ENCODE measurements around the gene KLHL21. TPM values are rescaled to one million over a fixed set of nuclear protein-coding genes. Genes with fewer than 3 reads are reported as not detected.
A peak's percentile ranks its signal among the peaks of the same experiment; 100 is the strongest.
"Not testable (repeated sequence)": the region's sequence is repeated elsewhere in the genome, so short reads cannot be mapped to it uniquely, and the experiment has no call there.

The KLHL21 gene
- polyA plus RNA-seq, 1 donor from 2014 or later, result 12.1 TPM

GRCh38 chr1:6572653-6573383 is 29.9 kb downstream of the KLHL21 start:
- no peaks in the 10 kb centered on the region for H3K9me3 Mint-ChIP-seq
- peak overlapping the region in 1 of 4 donors; percentile 60 for H3K4me3 Mint-ChIP-seq
- H3K4me1 Mint-ChIP-seq, result peaks cover 0 to 2% (median 0%) of the 10 kb centered on the region in 3 donors
- no peaks in the 10 kb centered on the region for H3K36me3 Mint-ChIP-seq
- H3K27ac Mint-ChIP-seq, result peak overlapping the region in 1 of 3 donors; percentile 64
- H3K27me3 Mint-ChIP-seq, result peaks cover 5% of the 10 kb centered on the region

GRCh38 chr1:6570987-6571386 is 31.7 kb downstream of the KLHL21 start:
- Mint-ChIP-seq H3K4me1 (peaks cover 0 to 2% (median 0%) of the 10 kb centered on the region in 3 donors), H3K4me3 (no peak overlapping the region), H3K36me3 (no peaks in the 10 kb centered on the region), H3K27ac (no peak overlapping the region), H3K27me3 (peaks cover 5% of the 10 kb centered on the region), H3K9me3 (no peaks in the 10 kb centered on the region)

- no peaks in the 10 kb centered on the region for H3K36me3 Mint-ChIP-seq
- peaks cover 0 to 2% (median 0%) of the 10 kb centered on the region in 3 donors for H3K4me1 Mint-ChIP-seq
- H3K27me3 Mint-ChIP-seq, result peaks cover 5% of the 10 kb centered on the region
- H3K4me3 Mint-ChIP-seq, result peak overlapping the region in 1 of 4 donors; percentile 29
- H3K9me3 Mint-ChIP-seq, result no peaks in the 10 kb centered on the region
- no peak overlapping the region for H3K27ac Mint-ChIP-seq
These were observed 32.6 kb downstream of the KLHL21 start for GRCh38 chr1:6570100-6570499.

GRCh38 chr1:6569033-6569432 is 33.6 kb downstream of the KLHL21 start:
- H3K36me3 Mint-ChIP-seq, result no peaks in the 10 kb centered on the region
- peaks cover 5% of the 10 kb centered on the region for H3K27me3 Mint-ChIP-seq
- H3K4me3 Mint-ChIP-seq, result no peak overlapping the region
- no peaks in the 10 kb centered on the region for H3K9me3 Mint-ChIP-seq
- no peak overlapping the region for H3K27ac Mint-ChIP-seq
- peaks cover 0 to 2% (median 0%) of the 10 kb centered on the region in 3 donors for H3K4me1 Mint-ChIP-seq

GRCh38 chr1:6560267-6560666 is 42.4 kb downstream of the KLHL21 start:
- Mint-ChIP-seq H3K27ac (peak overlapping the region in 1 of 3 donors; percentile 59), H3K9me3 (no peaks in the 10 kb centered on the region), H3K36me3 (no peaks in the 10 kb centered on the region), H3K4me1 (peaks cover 0 to 4% (median 1%) of the 10 kb centered on the region in 3 donors), H3K4me3 (no peak overlapping the region), H3K27me3 (no peaks in the 10 kb centered on the region)

GRCh38 chr1:6559161-6559560 is 43.5 kb downstream of the KLHL21 start:
- H3K4me1 Mint-ChIP-seq, H3K27me3 Mint-ChIP-seq, H3K27ac Mint-ChIP-seq, H3K9me3 Mint-ChIP-seq, H3K4me3 Mint-ChIP-seq, H3K36me3 Mint-ChIP-seq: not testable (repeated sequence)

- Mint-ChIP-seq H3K4me1 (peaks cover 6 to 10% (median 9%) of the 10 kb centered on the region in 3 donors), H3K27ac (peak overlapping the region in 1 of 3 donors; percentile 39), H3K4me3 (peak overlapping the region in 1 of 4 donors; percentile 36)
These were observed 45.1 kb downstream of the KLHL21 start for GRCh38 chr1:6557597-6557996.

GRCh38 chr1:6554907-6555778 is 47.5 kb downstream of the KLHL21 start, which contains the start of gene TAS1R1:
Gene TAS1R1, plus strand, starts transcription at chr1:6555307. Its CDS starts 67 bp downstream, at chr1:6555374.
- no peaks in the 10 kb centered on the region for H3K36me3 Mint-ChIP-seq
- H3K27ac Mint-ChIP-seq, result peak within 1 kb of the TSS; percentile 59 to 71 (median 70)
- peaks cover 6 to 12% (median 9%) of the 10 kb centered on the region in 3 donors for H3K4me1 Mint-ChIP-seq
- H3K9me3 Mint-ChIP-seq, result no peaks in the 10 kb centered on the region
- H3K27me3 Mint-ChIP-seq, result no peaks in the 10 kb centered on the region
- peak within 1 kb of the TSS; percentile 83 to 97 (median 95) for H3K4me3 Mint-ChIP-seq

More at GRCh38 chr1:6557597-6557996, 45.1 kb downstream of the KLHL21 start:
- Mint-ChIP-seq H3K36me3 (no peaks in the 10 kb centered on the region), H3K9me3 (no peaks in the 10 kb centered on the region), H3K27me3 (no peaks in the 10 kb centered on the region)

- H3K27me3 Mint-ChIP-seq, result no peaks in the 10 kb centered on the region
- peak within 1 kb of the TSS; percentile 70 to 81 (median 71) for H3K27ac Mint-ChIP-seq
- peak within 1 kb of the TSS; percentile 83 to 97 (median 95) for H3K4me3 Mint-ChIP-seq
- peaks cover 3% of the 10 kb centered on the region for H3K36me3 Mint-ChIP-seq
- H3K4me1 Mint-ChIP-seq, result peaks cover 6 to 12% (median 9%) of the 10 kb centered on the region in 3 donors
- no peaks in the 10 kb centered on the region for H3K9me3 Mint-ChIP-seq
These were observed 48.4 kb downstream of the KLHL21 start, which contains the start of gene NOL9 for GRCh38 chr1:6554031-6554906. Gene NOL9, minus strand, starts transcription at chr1:6554513. Its CDS starts 11 bp downstream, at chr1:6554502.

GRCh38 chr1:6547301-6547700 is 55.4 kb downstream of the KLHL21 start:
- Mint-ChIP-seq H3K4me3 (peak overlapping the region in 1 of 4 donors; percentile 81), H3K4me1 (peaks cover 9 to 26% (median 20%) of the 10 kb centered on the region in 3 donors), H3K27me3 (no peaks in the 10 kb centered on the region), H3K9me3 (no peaks in the 10 kb centered on the region), H3K27ac (peak overlapping the region in 2 of 3 donors; percentile 26 to 84), H3K36me3 (peaks cover 4% of the 10 kb centered on the region)

GRCh38 chr1:6546326-6546725 is 56.3 kb downstream of the KLHL21 start:
- Mint-ChIP-seq H3K36me3 (peaks cover 4% of the 10 kb centered on the region), H3K9me3 (no peaks in the 10 kb centered on the region), H3K4me1 (peaks cover 9 to 26% (median 20%) of the 10 kb centered on the region in 3 donors), H3K4me3 (peak overlapping the region in 2 of 4 donors; percentile 22 to 82), H3K27ac (peak overlapping the region in 2 of 3 donors; percentile 25 to 84), H3K27me3 (no peaks in the 10 kb centered on the region)

GRCh38 chr1:6545276-6546112 is 57.2 kb downstream of the KLHL21 start:
- Mint-ChIP-seq H3K27me3 (no peaks in the 10 kb centered on the region), H3K4me1 (peaks cover 9 to 26% (median 20%) of the 10 kb centered on the region in 3 donors), H3K36me3 (peaks cover 6% of the 10 kb centered on the region), H3K27ac (peak overlapping the region in 2 of 3 donors; percentile 25 to 84), H3K9me3 (no peaks in the 10 kb centered on the region), H3K4me3 (peak overlapping the region in 3 of 4 donors; percentile 24 to 82 (median 60))

GRCh38 chr1:6544831-6545230 is 57.8 kb downstream of the KLHL21 start:
- H3K4me3 Mint-ChIP-seq, result no peak overlapping the region
- peaks cover 6% of the 10 kb centered on the region for H3K36me3 Mint-ChIP-seq
- H3K27ac Mint-ChIP-seq, result peak overlapping the region in 2 of 3 donors; percentile 17 to 80
- H3K4me1 Mint-ChIP-seq, result peaks cover 9 to 25% (median 20%) of the 10 kb centered on the region in 3 donors
- no peaks in the 10 kb centered on the region for H3K9me3 Mint-ChIP-seq
- no peaks in the 10 kb centered on the region for H3K27me3 Mint-ChIP-seq
